Tibial artery (tissue), 4 donors: ENCODE results near the gene SERPINB7.

Experiments used
- DNase-seq, 2 donors: peaks; one replicate each; pipeline ENCODE4 v3.0.0-alpha.2; 2019
- H3K27ac ChIP-seq, 2 donors: fragments of 200-600 bp; sonication (generic) in 1 of 2; 1 replicate in 1 of 2; 2 replicates in 1 of 2; pipeline ENCODE4 v1.5.1; 2018 to 2019; ENCODE audit warnings: mild to moderate bottlenecking in 1 of 2
- H3K27me3 ChIP-seq, 2 donors: fragments of 200-600 bp; sonication (generic) in 1 of 2; one replicate each; pipeline versions ENCODE4 v1.5.1 to v1.6.0; 2016 to 2019
- H3K36me3 ChIP-seq, 3 donors: fragments of 200-600 bp; sonication (generic) in 2 of 3; one replicate each; pipeline ENCODE4 v1.5.1; 2016 to 2019; ENCODE audit warnings: mild to moderate bottlenecking in 2 of 3
- H3K4me1 ChIP-seq, 4 donors: fragments of 200-600 bp; sonication (generic) in 2 of 4; 1 replicate in 3 of 4; 2 replicates in 1 of 4; pipeline ENCODE4 v1.5.1; 2016 to 2019
- H3K4me3 ChIP-seq, 2 donors: fragments of 200-600 bp; sonication (generic) in 1 of 2; 1 replicate in 1 of 2; 2 replicates in 1 of 2; pipeline ENCODE4 v1.5.1; 2018 to 2019; ENCODE audit warnings: mild to moderate bottlenecking in 2 of 2
- H3K9me3 ChIP-seq, 3 donors: fragments of 200-600 bp; sonication (generic) in 1 of 3; one replicate each; pipeline ENCODE4 v1.5.1; 2016 to 2019
- intact Hi-C: fragments of 100-400 bp; cut with DNase I; formaldehyde crosslinking; loops from one replicate; pipeline ENCODE4 v1.15.0; 2023; ENCODE audit warnings: low total_unique reads
- TF ChIP-seq, protein P1 (sequence below), 2 experiments: fragments of 200-600 bp in 1 of 2; fragments of 450-650 bp in 1 of 2; IDR thresholded peaks; one replicate each; pipeline ENCODE4 v1.5.1; 2017 to 2019; ENCODE audit warnings: antibody characterized with exemption in 2 of 2, mild to moderate bottlenecking in 1 of 2, moderate library complexity in 1 of 2

SERPINB7 gene

DNA sequence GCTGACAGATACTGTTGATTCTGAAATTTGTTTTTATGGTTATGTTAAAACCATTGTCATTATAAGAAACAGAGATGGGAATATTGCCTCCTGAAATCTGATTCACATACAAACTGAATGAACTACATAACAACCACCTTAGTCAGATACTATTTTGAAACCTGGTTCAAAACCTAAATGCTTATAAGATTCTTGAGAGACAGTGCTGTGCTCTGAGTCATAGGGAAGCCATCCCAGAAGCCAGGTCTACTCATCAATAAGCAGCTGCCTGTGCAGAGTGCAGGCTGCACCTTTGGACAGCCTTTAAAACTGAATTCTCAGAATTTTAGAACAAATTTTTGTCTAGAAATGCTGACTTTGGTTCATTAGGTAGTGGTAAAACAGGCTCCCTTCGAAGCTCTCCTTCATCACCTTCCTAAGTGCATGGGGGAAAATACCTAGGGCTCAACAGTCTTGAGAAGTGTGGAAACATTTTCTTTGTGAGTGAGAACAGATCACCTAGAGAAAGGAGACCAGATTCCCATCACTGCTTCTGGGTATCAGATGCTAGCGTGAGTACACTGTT lies at the start of gene SERPINB7:
SERPINB7 (plus strand) TSS at position 253 of the 565 bp plus-strand sequence. CDS start 6,955 bp downstream, outside the sequence.
- Histone ChIP-seq H3K4me3 (no peak within 1 kb of the TSS), H3K4me1 (no peaks in the 10 kb centered on the region), H3K27ac (no peak within 1 kb of the TSS), H3K27me3 (no peaks in the 10 kb centered on the region), H3K36me3 (no peaks in the 10 kb centered on the region), H3K9me3 (no peaks in the 10 kb centered on the region)
- no peak for DNase-seq
- intact Hi-C loops, result no loop called here
- TF ChIP-seq, protein P1, sequence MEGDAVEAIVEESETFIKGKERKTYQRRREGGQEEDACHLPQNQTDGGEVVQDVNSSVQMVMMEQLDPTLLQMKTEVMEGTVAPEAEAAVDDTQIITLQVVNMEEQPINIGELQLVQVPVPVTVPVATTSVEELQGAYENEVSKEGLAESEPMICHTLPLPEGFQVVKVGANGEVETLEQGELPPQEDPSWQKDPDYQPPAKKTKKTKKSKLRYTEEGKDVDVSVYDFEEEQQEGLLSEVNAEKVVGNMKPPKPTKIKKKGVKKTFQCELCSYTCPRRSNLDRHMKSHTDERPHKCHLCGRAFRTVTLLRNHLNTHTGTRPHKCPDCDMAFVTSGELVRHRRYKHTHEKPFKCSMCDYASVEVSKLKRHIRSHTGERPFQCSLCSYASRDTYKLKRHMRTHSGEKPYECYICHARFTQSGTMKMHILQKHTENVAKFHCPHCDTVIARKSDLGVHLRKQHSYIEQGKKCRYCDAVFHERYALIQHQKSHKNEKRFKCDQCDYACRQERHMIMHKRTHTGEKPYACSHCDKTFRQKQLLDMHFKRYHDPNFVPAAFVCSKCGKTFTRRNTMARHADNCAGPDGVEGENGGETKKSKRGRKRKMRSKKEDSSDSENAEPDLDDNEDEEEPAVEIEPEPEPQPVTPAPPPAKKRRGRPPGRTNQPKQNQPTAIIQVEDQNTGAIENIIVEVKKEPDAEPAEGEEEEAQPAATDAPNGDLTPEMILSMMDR (IDR thresholded peaks at IDR 0.05), result no peak

DNA sequence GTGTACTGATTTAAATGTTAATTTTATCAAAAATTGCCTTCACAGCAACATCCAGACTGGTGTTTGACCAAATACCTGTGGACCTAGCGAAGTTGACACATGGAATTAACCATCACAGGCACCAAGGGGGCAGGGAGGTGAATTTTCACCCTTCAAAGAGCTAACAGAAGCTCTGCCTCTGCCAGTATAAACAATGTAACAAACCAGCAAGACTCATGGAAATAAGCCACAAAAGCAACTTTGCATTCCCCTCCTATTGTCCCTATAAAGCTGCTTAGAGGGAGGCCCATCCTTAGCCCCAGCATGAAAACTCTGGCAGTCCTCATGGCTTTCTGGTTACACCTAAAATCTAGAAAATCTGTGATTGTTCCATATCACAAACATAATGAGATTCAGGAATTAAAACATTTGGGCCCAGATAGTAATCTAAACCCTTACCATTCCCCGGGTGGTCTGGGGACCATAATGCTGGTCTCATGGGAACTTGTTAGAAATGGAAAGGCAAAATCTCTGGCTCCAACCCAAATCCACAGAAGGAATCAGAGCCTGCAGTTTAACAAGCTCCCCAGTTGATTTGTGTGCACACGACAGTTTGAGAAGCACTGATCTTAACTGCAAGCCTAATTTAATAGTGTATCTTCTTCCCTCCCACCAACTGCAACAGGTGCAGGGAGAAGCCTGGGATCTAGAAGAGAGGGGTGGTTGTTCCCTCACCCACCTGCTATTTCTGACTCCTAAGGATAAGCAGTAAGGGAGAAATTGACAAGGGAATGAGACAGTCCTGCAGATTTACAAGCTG lies 49.3 kb upstream of the SERPINB7 start:
- DNase-seq, result no peak
- no peaks in the 10 kb centered on the region for H3K9me3 ChIP-seq
- no peak overlapping the region for H3K4me3 ChIP-seq
- intact Hi-C loops, result no loop called here
- H3K36me3 ChIP-seq, result no peaks in the 10 kb centered on the region
- no peaks in the 10 kb centered on the region for H3K27me3 ChIP-seq
- H3K4me1 ChIP-seq, result no peaks in the 10 kb centered on the region
- TF ChIP-seq, protein P1 (IDR thresholded peaks at IDR 0.05), result no peak
- H3K27ac ChIP-seq, result no peak overlapping the region

DNA sequence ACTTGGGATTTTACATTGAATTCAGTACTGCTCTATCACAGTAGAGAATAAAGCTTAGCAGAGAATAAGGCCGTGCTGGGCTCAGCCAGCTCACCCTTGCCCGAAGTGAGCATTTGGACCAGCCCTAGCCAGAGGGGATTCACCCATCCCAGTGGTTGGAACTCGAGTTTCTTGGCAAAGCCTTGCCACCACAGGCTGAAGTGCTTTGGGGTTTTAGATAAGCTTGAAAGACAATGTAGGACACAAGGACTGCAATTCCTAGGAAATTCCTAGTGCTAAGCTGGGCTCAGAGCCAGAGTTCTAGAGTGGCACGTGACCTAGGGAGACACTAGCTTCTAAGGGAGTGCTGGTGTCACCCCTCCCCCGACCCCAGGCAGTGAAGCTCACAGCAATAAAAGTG lies 44.4 kb upstream of the SERPINB7 start:
- H3K36me3 ChIP-seq, result no peaks in the 10 kb centered on the region
- TF ChIP-seq, protein P1 (IDR thresholded peaks at IDR 0.05), result no peak
- H3K9me3 ChIP-seq, result no peaks in the 10 kb centered on the region
- no peaks in the 10 kb centered on the region for H3K27me3 ChIP-seq
- no peak overlapping the region for H3K27ac ChIP-seq
- DNase-seq, result no peak
- intact Hi-C loops, result no loop called here
- no peaks in the 10 kb centered on the region for H3K4me1 ChIP-seq
- no peak overlapping the region for H3K4me3 ChIP-seq

- intact Hi-C loops, result no loop called here
Measured at GRCh38 chr18:63731215-63731614, 44.0 kb upstream of the SERPINB7 start.

GRCh38 chr18:63736876-63737275 lies 38.3 kb upstream of the SERPINB7 start:
- Histone ChIP-seq H3K4me3 (no peak overlapping the region), H3K27me3 (no peaks in the 10 kb centered on the region)

More at GRCh38 chr18:63731215-63731614, 44.0 kb upstream of the SERPINB7 start:
- H3K4me1 ChIP-seq, result no peaks in the 10 kb centered on the region
- no peak overlapping the region for H3K27ac ChIP-seq
- DNase-seq, result no peak
- H3K27me3 ChIP-seq, result no peaks in the 10 kb centered on the region
- no peaks in the 10 kb centered on the region for H3K36me3 ChIP-seq
- no peak overlapping the region for H3K4me3 ChIP-seq
- TF ChIP-seq, protein P1 (IDR thresholded peaks at IDR 0.05), result no peak
- no peaks in the 10 kb centered on the region for H3K9me3 ChIP-seq

More at GRCh38 chr18:63736876-63737275, 38.3 kb upstream of the SERPINB7 start:
- TF ChIP-seq, protein P1 (IDR thresholded peaks at IDR 0.05), result no peak
- Histone ChIP-seq H3K9me3 (no peaks in the 10 kb centered on the region), H3K36me3 (no peaks in the 10 kb centered on the region), H3K4me1 (no peaks in the 10 kb centered on the region), H3K27ac (no peak overlapping the region)
- intact Hi-C loops, result no loop called here
- DNase-seq, result no peak
